IMR-90 (cell line): ENCODE results near the gene MAFG. TPM values are rescaled to one million over a fixed set of nuclear protein-coding genes. Genes with fewer than 3 reads are reported as not detected.

Source experiments
- ATAC-seq: fragments of 200-7000 bp; cut with Tn5 transposase; 2 replicates; pipeline ENCODE4 v1.9.1; 2020; ENCODE audit warnings: low read depth, mild to moderate bottlenecking, moderate library complexity
- BruUV-seq: library from RNA; stranded (reverse); fragments of 400-500 nt; replicated peaks from 2 replicates; lab custom pipeline; 2021; lab: Mats Ljungman, UMichigan
- CTCF ChIA-PET: fragments of 300-600 bp; formaldehyde crosslinking; extraction: SDS; loops from one replicate; lab custom pipeline; 2021; ENCODE audit warnings: antibody characterized with exemption; lab: Yijun Ruan, JAX
- POLR2A ChIA-PET: fragments of 300-600 bp; sonication (Branson Sonifier 250); formaldehyde crosslinking; loops from one replicate; lab custom pipeline; 2022; ENCODE audit warnings: antibody characterized with exemption; ENCODE audit not compliant: unreplicated experiment; lab: Charles Lee
- DNase-seq: peaks from one replicate; pipeline ENCODE4 v3.0.0; 2013
- H2AFZ ChIP-seq: replicated peaks from 2 replicates; pipeline ENCODE3; 2013; ENCODE audit warnings: low read length, mild to moderate bottlenecking; ENCODE audit not compliant: poor library complexity
- H2AK5ac ChIP-seq: 2 replicates; pipeline ENCODE4 v1.6.1; 2013; ENCODE audit warnings: low read depth, low read length, inconsistent platforms
- H2AK9ac ChIP-seq: replicated peaks from 2 replicates; pipeline ENCODE3; 2013; ENCODE audit warnings: mild to moderate bottlenecking, low read depth, low read length, moderate library complexity; ENCODE audit not compliant: poor library complexity
- H2BK120ac ChIP-seq: 2 replicates; pipeline ENCODE4 v1.6.1; 2013; ENCODE audit warnings: low read depth, low read length, inconsistent platforms
- H2BK15ac ChIP-seq: 3 replicates; pipeline ENCODE4 v1.6.1; 2013; ENCODE audit warnings: low read depth, low read length, inconsistent platforms
- H2BK20ac ChIP-seq: 2 replicates; pipeline ENCODE4 v1.6.1; 2013; ENCODE audit warnings: low read depth, mild to moderate bottlenecking, inconsistent platforms, low read length, moderate library complexity
- H2BK5ac ChIP-seq: 2 replicates; pipeline ENCODE4 v1.6.1; 2013; ENCODE audit warnings: mild to moderate bottlenecking, low read depth, low read length, inconsistent platforms; ENCODE audit not compliant: poor library complexity, severe bottlenecking
- H3K14ac ChIP-seq: replicated peaks from 2 replicates; pipeline ENCODE4 v1.6.1; 2013; ENCODE audit warnings: low read depth, low read length, inconsistent platforms
- H3K18ac ChIP-seq: 2 replicates; pipeline ENCODE4 v1.6.1; 2013; ENCODE audit warnings: low read depth, low read length, control low read depth
- H3K23ac ChIP-seq: 2 replicates; pipeline ENCODE4 v1.6.1; 2013; ENCODE audit warnings: low read depth, low read length, inconsistent platforms
- H3K27ac ChIP-seq: 2 replicates; pipeline ENCODE4 v1.5.1; 2013; ENCODE audit warnings: mild to moderate bottlenecking, control low read depth, low read length; ENCODE audit not compliant: insufficient read depth
- H3K27me3 ChIP-seq: 2 replicates; pipeline ENCODE4 v1.6.1; 2013; ENCODE audit warnings: low read length; ENCODE audit not compliant: control insufficient read depth, insufficient read depth
- H3K36me3 ChIP-seq: 2 replicates; pipeline ENCODE4 v1.6.1; 2013; ENCODE audit warnings: low read length, mixed read lengths; ENCODE audit not compliant: control insufficient read depth, insufficient read depth
- H3K4ac ChIP-seq: 2 replicates; pipeline ENCODE4 v1.6.1; 2013; ENCODE audit warnings: low read depth, low read length, inconsistent platforms
- H3K4me1 ChIP-seq: 2 replicates; pipeline ENCODE4 v1.6.1; 2013; ENCODE audit warnings: low read length, mixed read lengths; ENCODE audit not compliant: control insufficient read depth, insufficient read depth
- H3K4me2 ChIP-seq: 2 replicates; pipeline ENCODE4 v1.6.1; 2013; ENCODE audit warnings: low read depth, mild to moderate bottlenecking, control low read depth, low read length, moderate library complexity
- H3K4me3 ChIP-seq: 2 replicates; pipeline ENCODE4 v1.5.1; 2013; ENCODE audit warnings: low read depth, mild to moderate bottlenecking, control low read depth, low read length, moderate library complexity; ENCODE audit not compliant: insufficient read depth
- H3K56ac ChIP-seq: 2 replicates; pipeline ENCODE4 v1.6.1; 2013; ENCODE audit warnings: low read length, inconsistent platforms; ENCODE audit not compliant: insufficient read depth; ENCODE audit errors: extremely low read depth
- H3K79me1 ChIP-seq, 2 experiments: 2 replicates each; pipeline ENCODE4 v1.6.1; 2013; ENCODE audit warnings: low read length in 2 of 2, inconsistent platforms in 1 of 2, low read depth in 1 of 2
- H3K9ac ChIP-seq: 2 replicates; pipeline ENCODE4 v1.6.1; 2013; ENCODE audit warnings: low read depth, low read length, control low read depth
- H3K9me1 ChIP-seq: 2 replicates; pipeline ENCODE4 v1.6.1; 2013; ENCODE audit warnings: low read length, inconsistent platforms; ENCODE audit not compliant: insufficient read depth
- H3K9me3 ChIP-seq: 2 replicates; pipeline ENCODE4 v1.6.1; 2013; ENCODE audit warnings: low read length; ENCODE audit not compliant: control insufficient read depth, insufficient read depth
- H4K20me1 ChIP-seq: 2 replicates; pipeline ENCODE4 v1.6.1; 2013; ENCODE audit warnings: low read length, inconsistent platforms; ENCODE audit not compliant: insufficient read depth
- H4K5ac ChIP-seq: 2 replicates; pipeline ENCODE4 v1.6.1; 2013; ENCODE audit warnings: mild to moderate bottlenecking, low read depth, low read length, control low read depth
- H4K8ac ChIP-seq, 2 experiments: 2 replicates each; pipeline ENCODE4 v1.6.1; 2013; ENCODE audit warnings: low read depth in 2 of 2, low read length in 2 of 2, control low read depth in 1 of 2, inconsistent platforms in 1 of 2
- H4K91ac ChIP-seq: 2 replicates; pipeline ENCODE4 v1.6.1; 2013; ENCODE audit warnings: low read depth, low read length, inconsistent platforms; ENCODE audit not compliant: insufficient read depth
- CEBPB ChIP-seq: IDR thresholded peaks from 2 replicates; pipeline ENCODE4 v1.6.1; 2012; ENCODE audit warnings: low read depth, low read length, improper control_type of control experiment
- CTCF ChIP-seq: conservative IDR thresholded peaks from 2 replicates; pipeline ENCODE4 v1.5.1; 2012; ENCODE audit warnings: mild to moderate bottlenecking, low read depth, low read length, improper control_type of control experiment
- FOS ChIP-seq: fragments of 150-350 bp; IDR thresholded peaks from 2 replicates; pipeline ENCODE4 v1.6.1; 2016; ENCODE audit warnings: low read depth, low read length
- MAZ ChIP-seq: IDR thresholded peaks from 2 replicates; pipeline ENCODE4 v1.6.1; 2012; ENCODE audit warnings: low read depth, mild to moderate bottlenecking, low read length, improper control_type of control experiment, moderate library complexity, borderline replicate concordance
- MXI1 ChIP-seq: IDR thresholded peaks from 2 replicates; pipeline ENCODE4 v1.6.1; 2012; ENCODE audit warnings: low read depth, mild to moderate bottlenecking, low read length, moderate library complexity, borderline replicate concordance
- NFE2L2 ChIP-seq: fragments of 150-350 bp; IDR thresholded peaks from 2 replicates; pipeline ENCODE4 v1.6.1; 2016; ENCODE audit warnings: low read depth, mild to moderate bottlenecking, low read length
- POLR2A ChIP-seq: IDR thresholded peaks from 2 replicates; pipeline ENCODE4 v1.6.1; 2012; ENCODE audit warnings: mild to moderate bottlenecking, low read depth, low read length
- RFX5 ChIP-seq: IDR thresholded peaks from 2 replicates; pipeline ENCODE4 v1.8.0; 2012; ENCODE audit warnings: low read depth, mild to moderate bottlenecking, low read length, moderate library complexity
- USF2 ChIP-seq: fragments of 150-350 bp; IDR thresholded peaks from 2 replicates; pipeline ENCODE4 v1.6.1; 2017; ENCODE audit warnings: mild to moderate bottlenecking, antibody characterized with exemption, low read length, low read depth
- WGBS, 2 experiments: methylation state at CpG; one replicate each; pipeline versions ENCODE4 v1.1.5 to v1.1.7; 2013; ENCODE audit warnings: missing lambda C conversion rate in 2 of 2; ENCODE audit not compliant: insufficient read length in 1 of 2; ENCODE audit errors: extremely low coverage in 2 of 2; 5-methylcytosine and 5-hydroxymethylcytosine counted together
- dilution Hi-C: fragments of 300-500 bp; cut with HindIII; formaldehyde crosslinking; loops from one replicate; pipeline ENCODE4 v1.14.3; 2018; ENCODE audit warnings: low sequenced_read_pairs; ENCODE audit not compliant: unreplicated experiment
- in situ Hi-C: fragments of 300-500 bp; cut with MboI; formaldehyde crosslinking; loops from 3 replicates; pipeline ENCODE4 v1.14.3; 2019; ENCODE audit warnings: low sequenced_read_pairs, inconsistent platforms, mixed read lengths
- intact Hi-C: fragments of 100-400 bp; cut with micrococcal nuclease; formaldehyde crosslinking; loops from 2 replicates; pipeline ENCODE4 v1.10.0; 2022
- polyA plus RNA-seq, 3 experiments: library from polyadenylated mRNA; depleted of rRNA; stranded (reverse); fragments of >200 nt; gene quantifications; 2 replicates each; pipeline ENCODE4 v1.2.3, GENCODE V29; 2012; ENCODE audit warnings: low replicate concordance in 1 of 3
- total RNA-seq: library from RNA; depleted of rRNA; stranded (reverse); fragments of >200 nt; gene quantifications from 2 replicates; pipeline ENCODE4 v1.2.3, GENCODE V29; 2012

Gene MAFG
- total and polyA plus RNA-seq, 2 of the 4 experiments (the other 2 are of a cell fraction) = 6.1 to 15.4 TPM

GRCh38 chr17:81931189-81931556 is 3.6 kb upstream of the MAFG start:
- Histone ChIP-seq H4K5ac (no peak overlapping the region), H2BK5ac (no peak overlapping the region), H4K8ac (no peak overlapping the region), H3K4me3 (no peak overlapping the region), H4K20me1 (peaks cover 17% of the 10 kb centered on the region), H2AK5ac (no peak overlapping the region), H3K9me1 (peaks cover 9% of the 10 kb centered on the region), H3K36me3 (peaks cover 27% of the 10 kb centered on the region; the same call in 1 of the 2 replicates), H4K91ac (no peak overlapping the region), H3K27me3 (no peaks in the 10 kb centered on the region), H2AK9ac (no peak overlapping the region), H3K79me1 (peaks cover 13 to 42% of the 10 kb centered on the region in 2 experiments), H3K18ac (no peak overlapping the region), H3K14ac (no peak overlapping the region), H3K9ac (no peak overlapping the region), H3K4ac (no peak overlapping the region), H3K4me1 (peaks cover 9% of the 10 kb centered on the region), H2BK120ac (no peak overlapping the region), H2AFZ (no peak overlapping the region), H3K56ac (no peak overlapping the region), H3K9me3 (no peaks in the 10 kb centered on the region), H3K27ac (no peak overlapping the region), H3K4me2 (no peak overlapping the region), H2BK15ac (no peak overlapping the region), H2BK20ac (no peak overlapping the region), H3K23ac (no peak overlapping the region)
- POLR2A ChIA-PET = no interaction called here
- dilution Hi-C loops = no loop called here
- BruUV-seq = no TSS peak
- DNase-seq = no peak
- no peak for TF ChIP-seq USF2
- no peak for TF ChIP-seq FOS
- no peak for TF ChIP-seq CEBPB
- no peak for TF ChIP-seq MAZ
- no peak for TF ChIP-seq RFX5
- TF ChIP-seq MXI1 = no peak
- no peak for TF ChIP-seq POLR2A
- TF ChIP-seq NFE2L2 = no peak
- TF ChIP-seq CTCF = no peak
- no peak for ATAC-seq
- intact Hi-C loops = no loop called here
- WGBS, 2 experiments = 84% methylated on average over 11 of the region's 13 CpGs; no CpG with 5 or more reads in 1 of the 2 experiments
- in situ Hi-C loops = no loop called here
- CTCF ChIA-PET = no interaction called here
